IMR-90 (cell line): ENCODE results near the gene DCAF17. TPM values are rescaled to one million over a fixed set of nuclear protein-coding genes. Genes with fewer than 3 reads are reported as not detected.

ENCODE experiments used
- FOS ChIP-seq: fragments of 150-350 bp; IDR thresholded peaks from 2 replicates; pipeline ENCODE4 v1.6.1; 2016; ENCODE audit warnings: low read depth, low read length
- MAFK ChIP-seq: IDR thresholded peaks from 2 replicates; pipeline ENCODE4 v1.6.1; 2012; ENCODE audit warnings: low read depth, low read length, improper control_type of control experiment
- polyA plus RNA-seq, 3 experiments: library from polyadenylated mRNA; depleted of rRNA; stranded (reverse); fragments of >200 nt; gene quantifications; 2 replicates each; pipeline ENCODE4 v1.2.3, GENCODE V29; 2012; ENCODE audit warnings: low replicate concordance in 1 of 3
- total RNA-seq: library from RNA; depleted of rRNA; stranded (reverse); fragments of >200 nt; gene quantifications from 2 replicates; pipeline ENCODE4 v1.2.3, GENCODE V29; 2012
- TF ChIP-seq, protein P1 (sequence below): fragments of 150-350 bp; IDR thresholded peaks from 2 replicates; pipeline ENCODE4 v1.6.1; 2016; ENCODE audit warnings: low read depth, mild to moderate bottlenecking, low read length, moderate library complexity, borderline replicate concordance

The DCAF17 gene
- total and polyA plus RNA-seq, 2 of the 4 experiments (the other 2 are of a cell fraction) = 6.7 to 13.1 TPM

- TF ChIP-seq, protein P1, sequence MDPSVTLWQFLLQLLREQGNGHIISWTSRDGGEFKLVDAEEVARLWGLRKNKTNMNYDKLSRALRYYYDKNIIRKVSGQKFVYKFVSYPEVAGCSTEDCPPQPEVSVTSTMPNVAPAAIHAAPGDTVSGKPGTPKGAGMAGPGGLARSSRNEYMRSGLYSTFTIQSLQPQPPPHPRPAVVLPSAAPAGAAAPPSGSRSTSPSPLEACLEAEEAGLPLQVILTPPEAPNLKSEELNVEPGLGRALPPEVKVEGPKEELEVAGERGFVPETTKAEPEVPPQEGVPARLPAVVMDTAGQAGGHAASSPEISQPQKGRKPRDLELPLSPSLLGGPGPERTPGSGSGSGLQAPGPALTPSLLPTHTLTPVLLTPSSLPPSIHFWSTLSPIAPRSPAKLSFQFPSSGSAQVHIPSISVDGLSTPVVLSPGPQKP = no peak
- peak; percentile 56 for TF ChIP-seq FOS
- no peak; the same call in 1 of the 2 replicates for TF ChIP-seq MAFK
Measured at GRCh38 chr2:171416009-171416926, 17.8 kb upstream of the DCAF17 start (continued).
